Left forelimb (tissue), 1 donor: ENCODE results near the gene CHMP4B.

ENCODE experiments used
- DNase-seq: peaks from one replicate; pipeline ENCODE4 v3.0.0-alpha.2; 2018; ENCODE audit warnings: low spot score

CHMP4B gene

DNA sequence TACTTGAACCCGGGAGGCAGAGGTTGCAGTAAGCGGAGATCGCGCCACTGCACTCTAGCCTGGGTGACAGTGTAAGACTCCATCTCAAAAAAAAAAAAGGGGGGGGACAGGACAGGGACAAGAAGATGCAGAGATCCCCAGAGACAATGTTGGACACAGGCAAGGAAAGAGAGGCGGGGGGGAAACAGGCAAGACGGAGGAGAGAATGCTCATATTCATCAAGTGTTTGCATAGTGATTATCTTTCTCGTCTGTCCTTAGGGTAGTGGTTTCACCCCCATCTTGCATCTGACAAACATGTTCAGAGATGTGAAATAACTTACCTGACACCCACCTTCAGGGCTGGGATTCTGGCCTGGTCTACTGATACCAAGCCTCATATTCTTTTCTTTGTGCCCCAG lies 29.0 kb downstream of the CHMP4B start:
- no peak for DNase-seq

DNA sequence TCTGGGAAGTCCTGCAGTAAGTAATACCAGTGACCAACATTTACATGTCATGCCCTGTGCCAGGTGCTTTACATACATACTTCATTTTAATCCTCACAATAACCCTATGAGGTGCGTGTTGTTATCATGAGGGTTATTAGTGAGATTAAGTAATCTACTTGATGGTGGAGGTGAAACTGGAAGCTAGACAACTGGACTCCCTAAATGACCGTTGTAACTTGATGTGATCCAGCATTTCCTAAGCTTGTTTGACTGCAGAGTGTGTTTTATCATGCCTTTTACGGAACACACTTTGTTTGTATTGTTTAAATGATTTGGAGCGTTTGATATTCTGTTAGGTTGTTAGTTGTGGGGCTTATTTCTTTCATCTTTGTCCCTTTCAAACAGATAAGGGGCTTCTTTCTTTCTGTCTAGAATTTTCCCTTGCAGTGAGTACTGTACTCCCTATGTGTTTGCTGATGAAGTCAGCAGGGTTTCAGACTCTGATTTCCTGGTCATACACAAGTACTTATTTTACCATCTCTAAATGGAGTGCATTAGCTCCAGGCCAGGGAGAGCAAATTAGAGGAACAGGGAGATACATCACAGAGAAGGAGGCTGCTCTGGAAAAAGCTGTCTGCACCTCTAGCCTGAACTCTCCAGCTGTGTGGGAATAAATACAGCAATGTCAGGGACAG lies 29.7 kb downstream of the CHMP4B start:
- DNase-seq = no peak

DNA sequence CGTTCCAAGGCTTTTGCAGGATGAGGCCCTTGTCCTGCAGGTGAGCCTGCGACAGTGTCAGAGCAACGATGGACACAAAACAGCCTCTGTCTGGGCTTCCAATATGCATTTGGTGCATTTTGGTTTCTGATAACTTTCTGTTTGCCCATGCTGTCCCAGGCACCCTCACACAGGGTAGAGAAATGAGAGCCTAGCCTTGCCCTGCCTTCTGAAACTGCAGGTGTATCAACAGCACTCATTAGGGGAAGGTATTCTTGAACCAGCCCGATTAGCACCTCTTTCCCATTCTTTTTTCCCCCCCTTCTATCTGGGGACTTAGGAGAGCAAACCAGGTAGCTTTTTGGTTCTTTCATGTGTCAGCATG lies 30.3 kb downstream of the CHMP4B start:
- no peak for DNase-seq

DNA sequence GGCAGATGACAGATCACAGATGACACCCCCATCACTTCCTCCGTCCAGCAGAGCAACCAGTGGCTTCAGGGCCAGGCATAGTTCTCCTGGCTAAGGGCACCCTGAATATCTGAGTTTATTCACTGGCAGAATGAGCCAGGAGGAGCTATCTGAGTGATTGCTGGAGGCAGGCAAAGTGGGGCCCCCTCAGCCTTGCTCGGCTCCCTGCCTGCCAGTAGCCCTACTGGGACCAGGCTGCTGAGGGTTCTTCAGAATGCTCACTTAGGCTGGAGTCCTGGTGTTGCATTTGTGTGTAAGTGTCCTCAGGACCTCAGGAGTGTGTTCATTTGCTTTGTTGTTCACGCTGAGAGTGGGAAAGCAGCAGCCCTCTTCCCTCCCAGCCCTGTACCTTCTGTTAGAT lies 31.2 kb downstream of the CHMP4B start:
- no peak for DNase-seq

DNA sequence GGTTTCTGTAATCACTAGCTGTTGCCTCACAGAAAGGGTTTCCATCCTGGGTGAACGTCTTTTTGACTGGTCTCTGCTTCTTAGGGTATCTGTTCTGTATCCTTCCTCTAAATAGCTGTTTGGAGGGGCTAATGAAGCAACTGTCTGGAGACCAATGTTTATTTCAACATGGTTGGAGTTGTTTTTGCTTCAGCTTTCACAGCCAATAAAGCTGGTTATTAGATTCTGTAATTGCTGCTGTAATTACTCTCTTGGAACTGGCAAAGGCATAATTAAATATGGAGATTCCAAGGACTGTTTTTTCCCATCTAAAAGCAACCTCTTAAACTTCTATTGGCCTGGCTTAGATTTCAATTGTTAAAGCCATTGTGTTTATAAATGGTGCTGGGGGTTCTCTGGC lies 31.9 kb downstream of the CHMP4B start:
- no peak for DNase-seq

DNA sequence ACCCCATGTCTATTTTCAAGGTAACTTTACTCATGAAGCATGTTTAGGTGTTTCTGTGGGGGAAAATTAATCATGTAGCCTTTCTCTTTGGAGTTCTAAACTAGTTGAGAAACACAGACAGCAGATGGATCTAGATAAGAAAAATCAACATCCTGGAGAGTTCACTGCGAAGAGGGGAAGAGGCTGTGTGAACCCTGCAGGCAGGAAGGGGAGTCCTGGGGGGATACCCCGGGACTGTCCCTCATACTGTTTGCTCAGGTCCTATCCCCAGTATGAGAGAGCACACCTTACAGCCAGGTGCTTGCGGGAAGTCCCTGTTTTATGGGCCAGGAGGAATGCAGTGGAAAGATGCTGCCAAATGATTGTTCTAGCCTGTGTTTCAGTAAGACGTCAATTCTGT lies 32.7 kb downstream of the CHMP4B start:
- DNase-seq = no peak

DNA sequence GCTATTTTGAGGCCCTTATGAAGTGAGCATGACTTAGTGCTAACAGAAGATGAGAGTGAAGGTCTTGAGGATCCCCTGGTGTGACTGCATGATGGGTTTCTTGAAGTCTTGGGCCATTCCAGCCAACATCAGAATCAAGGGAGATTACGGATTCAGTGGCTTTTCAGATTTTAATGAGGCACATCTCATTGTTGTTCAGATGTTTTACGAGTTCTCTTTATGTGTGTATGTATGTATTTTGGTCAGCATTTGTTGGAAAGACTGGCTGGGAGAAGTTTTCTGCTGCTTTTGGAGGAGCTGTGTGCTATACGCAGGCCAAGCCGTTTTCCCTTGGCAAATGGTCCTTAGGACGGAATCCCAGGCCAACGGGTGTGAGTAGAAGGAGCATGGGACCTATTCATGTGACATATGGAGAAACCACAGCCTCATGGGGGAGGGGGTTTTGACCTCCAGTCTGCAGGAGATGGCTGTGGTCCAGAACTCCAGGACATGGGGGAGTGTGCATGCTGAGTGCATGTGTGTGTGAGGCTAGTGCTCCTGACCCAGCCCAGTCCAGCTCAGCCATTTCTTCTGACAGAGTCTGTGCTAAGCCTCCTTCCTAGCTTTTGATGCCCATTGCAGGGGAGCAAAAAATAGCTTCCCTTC lies 35.3 kb downstream of the CHMP4B start:
- DNase-seq = no peak

DNA sequence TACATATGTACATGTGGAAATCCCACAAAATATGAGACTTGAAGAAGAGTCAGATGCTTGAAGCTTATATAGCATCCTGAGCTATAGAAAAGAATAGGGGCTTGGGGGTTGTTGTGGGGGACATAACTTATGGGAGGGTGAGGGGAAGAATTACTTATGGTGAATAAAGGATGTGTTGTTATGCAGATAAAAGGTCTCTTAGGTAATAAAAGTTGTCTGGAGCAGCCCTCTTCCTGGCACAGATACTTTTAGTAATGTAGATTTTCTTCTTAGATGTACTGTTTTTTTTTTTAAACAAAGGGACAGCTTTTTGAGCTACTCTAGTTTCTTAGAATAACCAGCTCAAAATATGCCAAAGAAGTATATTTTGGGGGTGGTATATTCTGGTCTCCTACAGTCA lies 35.9 kb downstream of the CHMP4B start:
- no peak for DNase-seq

DNA sequence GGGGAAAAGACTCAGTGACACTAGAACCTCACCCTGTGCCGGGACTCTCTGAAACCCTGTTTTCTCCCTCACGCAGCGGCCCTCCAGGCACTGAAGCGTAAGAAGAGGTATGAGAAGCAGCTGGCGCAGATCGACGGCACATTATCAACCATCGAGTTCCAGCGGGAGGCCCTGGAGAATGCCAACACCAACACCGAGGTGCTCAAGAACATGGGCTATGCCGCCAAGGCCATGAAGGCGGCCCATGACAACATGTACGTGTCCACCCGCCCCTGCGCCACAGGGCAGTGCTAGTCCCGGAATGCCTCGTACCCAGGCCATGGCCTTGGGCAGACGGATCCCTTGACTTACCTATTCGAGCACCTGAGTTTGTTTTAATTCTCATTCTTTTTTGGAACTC lies 37.2 kb downstream of the CHMP4B start:
- DNase-seq = no peak

DNA sequence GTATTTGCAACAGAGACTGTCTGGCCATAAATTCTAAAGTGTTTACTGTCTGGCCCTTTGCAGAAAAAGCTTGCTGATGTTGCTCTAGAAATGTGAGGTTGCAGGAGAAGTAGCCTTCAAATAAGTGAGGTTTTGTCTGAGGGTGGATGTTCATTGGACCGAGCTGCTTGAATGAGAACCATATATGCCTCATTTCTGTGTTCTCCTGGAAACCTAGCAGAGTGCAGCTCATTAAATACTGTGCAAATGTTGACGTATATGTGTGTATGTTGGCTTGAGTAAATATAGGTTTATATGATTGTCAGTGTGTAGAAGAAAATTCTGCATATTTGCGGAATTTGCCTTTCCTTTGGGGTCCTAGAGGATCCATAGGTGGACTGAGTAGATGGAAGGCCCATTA lies 39.0 kb downstream of the CHMP4B start:
- DNase-seq = no peak

DNA sequence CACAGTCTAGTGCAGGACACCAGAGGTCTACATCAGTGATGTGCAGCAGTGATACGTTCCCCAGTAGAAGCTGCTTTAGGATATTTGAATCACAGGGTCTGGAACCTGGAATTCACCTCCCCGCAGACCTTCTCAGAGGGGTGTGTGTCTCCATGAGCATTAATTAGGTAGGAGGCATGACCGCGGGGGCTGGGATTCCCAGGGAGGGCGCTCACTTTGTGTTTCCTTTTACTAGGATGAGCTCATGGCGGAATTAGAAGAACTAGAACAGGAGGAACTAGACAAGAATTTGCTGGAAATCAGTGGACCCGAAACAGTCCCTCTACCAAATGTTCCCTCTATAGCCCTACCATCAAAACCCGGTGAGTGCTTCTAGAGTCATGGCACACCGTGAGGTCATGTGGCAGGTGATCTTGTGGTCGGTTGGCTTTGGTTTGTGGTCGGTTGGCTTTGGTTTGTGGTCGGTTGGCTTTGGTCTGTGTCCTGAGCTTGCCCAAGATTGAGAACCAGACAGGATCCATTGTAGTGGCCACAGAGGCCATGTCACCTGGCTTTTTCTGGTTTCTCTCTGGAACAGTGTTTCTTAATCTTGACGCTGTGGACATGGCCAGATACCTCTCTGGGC lies 40.8 kb downstream of the CHMP4B start:
- no peak for DNase-seq

DNA sequence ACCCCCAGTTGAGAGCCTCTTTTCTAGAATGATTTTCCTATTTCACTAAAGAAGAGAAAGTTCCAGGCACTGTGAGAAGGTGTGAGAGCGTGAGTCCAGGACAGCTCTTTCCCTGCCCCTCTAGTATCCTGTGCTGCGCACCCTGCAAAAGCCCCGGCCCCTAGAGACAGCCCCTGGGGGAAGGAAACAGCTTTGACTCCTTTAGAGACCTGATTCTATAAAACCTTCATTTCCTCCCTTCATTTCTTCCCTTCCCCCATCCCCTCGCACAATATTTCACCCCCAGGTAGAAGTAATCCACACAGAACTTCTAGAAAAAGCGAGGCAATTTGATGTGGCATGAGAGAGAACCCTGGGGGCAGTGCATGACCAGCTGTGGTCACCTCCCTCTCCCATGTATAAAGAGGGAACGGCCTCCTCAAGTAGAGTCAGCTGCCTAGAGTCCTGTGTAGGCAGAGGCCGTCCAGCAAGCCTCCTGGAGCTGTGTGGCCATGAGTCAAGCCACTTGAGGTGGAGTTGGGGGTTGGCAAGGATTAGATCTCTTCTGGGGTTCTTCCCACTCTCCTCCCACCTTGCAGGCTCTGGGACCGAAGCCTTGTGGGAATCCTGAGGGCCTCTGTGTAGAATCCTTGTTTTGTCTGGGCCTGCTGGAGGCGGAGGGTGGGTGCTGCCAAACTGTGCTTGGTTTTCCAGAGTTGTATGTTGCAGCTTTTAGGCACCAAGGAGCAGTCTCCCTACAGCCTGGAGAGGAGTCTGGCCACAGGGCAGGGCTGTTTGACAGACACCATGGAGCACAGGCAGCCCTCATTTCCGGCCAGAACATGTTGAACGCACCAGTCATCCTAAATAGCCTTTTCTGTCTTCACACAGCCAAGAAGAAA lies 41.7 kb downstream of the CHMP4B start:
- no peak for DNase-seq

DNA sequence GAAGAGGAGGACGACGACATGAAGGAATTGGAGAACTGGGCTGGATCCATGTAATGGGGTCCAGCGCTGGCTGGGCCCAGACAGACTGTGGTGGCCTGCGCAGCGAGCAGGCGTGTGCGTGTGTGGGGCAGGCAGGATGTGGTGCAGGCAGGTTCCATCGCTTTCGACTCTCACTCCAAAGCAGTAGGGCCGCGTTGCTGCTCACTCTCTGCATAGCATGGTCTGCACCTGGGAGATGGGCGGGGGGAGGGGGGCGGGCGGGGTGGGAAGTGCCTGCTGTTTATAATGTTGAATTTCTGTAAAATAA lies 42.3 kb downstream of the CHMP4B start:
- no peak for DNase-seq

DNA sequence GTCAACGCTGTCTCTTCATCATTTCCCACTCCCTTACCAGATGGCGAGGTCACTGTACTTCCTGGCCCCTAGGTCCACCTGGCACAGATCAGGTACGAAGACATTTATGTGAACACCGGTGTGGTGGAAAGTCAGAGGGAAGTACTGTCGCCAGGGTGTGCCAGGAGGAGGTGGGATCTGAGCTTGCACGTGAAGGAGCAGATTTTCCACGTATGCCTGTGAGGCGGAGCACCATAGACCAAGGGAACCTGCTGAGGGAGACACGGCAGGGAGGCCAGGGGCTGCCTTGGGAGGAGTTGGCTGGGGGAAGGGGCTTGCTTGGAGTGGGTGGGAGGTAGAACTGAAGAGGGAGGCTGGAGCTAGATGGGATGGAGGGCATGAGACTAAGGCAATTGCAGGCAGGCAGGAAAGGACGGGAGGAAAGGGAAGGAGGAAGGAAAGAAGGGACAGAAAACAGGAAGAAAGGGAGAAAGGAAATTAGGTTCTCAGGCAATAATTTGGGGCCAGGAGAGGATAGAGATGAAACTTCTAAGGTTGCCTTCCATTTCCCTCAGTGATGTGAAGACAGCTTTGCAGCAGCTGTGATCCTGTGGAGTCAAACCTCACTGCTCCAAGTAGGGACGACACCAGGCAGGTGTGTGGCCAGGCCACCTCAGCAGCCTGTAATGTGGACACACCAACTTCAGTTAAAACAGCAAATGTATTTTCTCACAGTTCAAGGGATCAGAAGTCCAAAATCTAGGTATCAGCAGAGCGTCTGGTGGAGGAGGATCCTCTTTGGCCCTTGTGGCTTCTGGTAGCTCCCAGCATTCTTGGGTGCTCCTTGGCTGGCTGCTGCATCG lies 46.8 kb downstream of the CHMP4B start:
- no peak for DNase-seq

DNA sequence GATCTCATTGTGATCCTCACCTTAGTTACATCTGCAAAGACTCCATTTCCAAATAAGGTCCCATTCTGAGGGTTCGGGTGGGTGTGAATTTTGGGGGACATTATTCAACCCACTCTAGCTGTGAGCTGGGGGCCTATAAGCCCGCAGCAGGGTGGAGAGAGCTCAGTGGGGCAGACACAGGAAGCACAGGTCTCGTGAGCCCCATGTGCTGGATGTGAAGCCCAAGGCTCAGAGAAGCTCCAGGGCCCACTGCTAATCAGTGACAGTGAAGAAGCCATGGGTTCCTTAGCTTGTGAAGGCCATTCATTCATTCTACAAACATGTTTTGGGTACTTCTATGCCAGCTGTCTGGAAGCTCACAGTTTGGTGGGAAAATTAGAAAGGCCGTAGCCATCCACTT lies 47.5 kb downstream of the CHMP4B start:
- no peak for DNase-seq

DNA sequence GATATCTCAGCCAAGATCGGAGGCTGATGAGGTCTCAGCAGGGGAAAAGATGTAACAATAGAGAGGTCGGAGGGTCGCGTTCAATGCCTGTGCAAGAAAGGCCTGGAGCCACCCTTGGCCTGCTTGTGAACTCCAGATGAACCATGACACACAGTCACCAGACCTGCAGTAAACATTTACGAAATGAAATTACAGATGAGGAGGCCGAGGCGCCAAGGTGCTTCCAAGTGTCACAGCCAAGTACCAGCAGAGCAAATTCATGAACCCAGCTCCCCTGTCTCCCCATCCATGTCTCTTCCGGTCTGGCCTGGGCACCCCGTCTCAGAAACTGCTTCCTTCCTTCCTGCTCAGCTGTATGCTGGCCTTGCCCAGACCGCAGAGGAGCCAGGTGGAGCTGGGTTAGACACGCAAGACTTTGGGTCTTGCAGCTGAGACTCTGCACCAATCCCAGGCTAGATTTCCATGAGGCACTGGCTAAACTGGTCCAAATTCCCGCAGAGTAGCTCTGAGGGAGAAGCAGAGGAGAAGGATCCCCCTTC lies 48.1 kb downstream of the CHMP4B start:
- DNase-seq = no peak

DNA sequence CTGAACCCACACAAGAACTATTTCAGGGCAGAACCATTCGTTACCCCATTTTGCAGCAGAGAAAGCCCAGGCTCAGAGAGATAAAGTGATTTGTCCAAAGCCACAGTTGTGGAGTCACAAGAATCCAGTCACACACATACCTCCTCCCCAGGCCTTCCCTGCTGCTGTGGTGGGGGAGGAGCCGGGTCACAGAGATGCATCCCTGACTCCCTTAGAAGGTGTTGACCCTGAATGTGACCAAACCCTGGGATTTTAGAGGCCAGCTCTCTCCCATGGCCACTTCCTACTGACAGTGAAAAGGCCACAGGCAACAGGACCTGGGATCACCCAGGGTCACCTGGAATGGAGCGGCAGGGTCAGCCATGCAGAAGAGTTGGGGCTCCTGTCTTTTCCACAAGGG lies 48.6 kb downstream of the CHMP4B start:
- DNase-seq = no peak

DNA sequence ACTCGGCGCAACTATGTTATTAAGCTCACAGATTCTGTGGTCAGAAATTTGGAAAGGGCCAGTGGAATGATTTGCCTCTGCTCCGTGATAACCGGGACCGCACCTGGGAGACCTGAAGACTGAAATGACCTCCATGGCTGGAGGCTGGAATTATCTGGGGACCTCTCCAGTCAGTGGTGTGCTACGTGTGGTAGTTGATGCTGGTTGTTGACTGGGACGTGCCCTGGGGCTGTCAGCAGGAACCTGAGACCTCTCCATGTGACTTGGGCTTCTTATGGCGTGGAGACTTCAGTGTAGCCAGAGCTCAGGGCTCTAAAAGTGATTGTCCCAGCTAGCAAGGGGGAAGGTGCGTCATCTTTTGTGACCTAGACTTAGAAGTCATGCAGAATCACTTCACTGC lies 50.3 kb downstream of the CHMP4B start:
- no peak for DNase-seq

DNA sequence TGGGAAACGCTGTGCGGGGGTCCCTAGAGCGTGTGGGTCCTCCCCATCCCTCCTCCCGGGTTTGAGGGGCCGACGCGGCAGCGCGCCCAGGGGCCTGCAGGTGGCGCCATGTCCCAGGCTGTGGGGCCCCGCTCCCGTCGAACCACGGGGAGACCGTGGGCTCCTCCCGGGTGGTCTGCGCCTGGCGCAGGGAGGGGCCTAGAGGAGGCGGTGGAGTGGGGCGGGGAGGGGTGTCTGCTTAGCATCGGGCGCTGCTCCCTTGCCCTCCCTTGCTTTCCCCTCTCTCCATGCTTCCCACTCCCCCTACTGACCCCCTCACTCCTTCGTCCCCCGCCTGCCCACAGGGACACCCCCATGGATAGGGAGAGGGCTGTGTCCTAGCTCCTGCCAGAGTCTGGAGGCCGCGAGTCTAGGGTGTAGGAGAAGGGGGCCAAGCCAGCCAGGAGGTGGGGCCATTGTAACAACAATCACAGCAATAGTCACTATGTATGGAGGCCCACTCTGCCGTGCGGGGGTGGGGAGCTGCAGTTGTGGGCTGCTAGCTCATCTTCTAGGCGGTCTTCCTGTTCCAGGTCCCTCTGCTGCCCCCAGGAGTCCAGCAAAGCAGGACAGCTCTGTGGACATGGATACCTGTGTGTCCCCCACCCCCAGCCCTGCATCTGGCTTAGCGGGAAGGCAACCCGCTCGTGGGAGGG lies 51.7 kb downstream of the CHMP4B start:
- peak; percentile 81 for DNase-seq

DNA sequence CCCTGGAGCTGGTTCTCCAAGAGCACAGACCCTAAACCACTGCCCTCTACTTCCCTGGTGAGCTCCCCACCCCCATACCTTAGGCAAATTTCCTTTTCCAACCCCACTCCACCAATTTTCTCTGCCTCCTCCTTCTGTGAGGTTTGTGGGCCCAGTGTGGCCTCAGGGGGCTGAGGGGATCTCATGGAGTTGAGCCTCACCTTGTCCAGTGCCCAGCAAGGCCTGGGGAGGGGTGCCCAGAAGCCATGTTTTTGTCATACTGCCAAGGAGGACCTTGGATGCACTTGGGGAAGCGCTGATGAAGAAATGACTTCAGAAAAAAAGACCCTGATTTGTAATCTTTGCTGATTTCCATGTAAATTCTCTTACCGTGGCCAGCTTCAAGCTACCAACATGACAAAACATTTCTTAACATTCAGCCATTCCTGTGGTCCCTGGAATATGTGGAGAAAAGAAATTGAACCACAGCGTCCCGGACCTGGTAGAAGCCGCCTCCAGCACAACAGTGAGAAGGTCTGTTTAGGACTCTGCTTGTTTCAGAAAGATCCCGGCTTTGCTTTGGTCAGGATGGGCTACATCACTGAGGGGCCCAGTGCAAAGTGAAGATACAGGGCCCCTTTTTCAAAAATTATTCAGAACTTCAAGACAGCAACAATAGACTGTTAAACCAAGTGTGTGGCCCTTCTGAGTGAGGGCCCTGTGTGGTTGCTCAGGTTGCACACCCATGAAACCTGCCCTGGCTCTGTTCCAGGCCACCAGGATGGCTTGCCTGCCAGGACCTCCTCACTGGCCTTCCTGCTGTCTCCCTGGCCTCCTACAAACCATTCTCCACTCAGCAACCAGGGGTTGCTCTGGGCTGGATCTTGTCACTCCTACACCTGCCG lies 52.5 kb downstream of the CHMP4B start:
- no peak for DNase-seq
